HFF-Myc (cell line): ENCODE results near the gene ACAD10.
A peak's percentile ranks its signal among the peaks of the same experiment; 100 is the strongest.

Experiments used
- DNase-seq: peaks from one replicate; pipeline ENCODE4 v3.0.0-alpha.2; 2011; ENCODE audit warnings: low read depth; ENCODE audit errors: extremely low read depth
- H3K4me3 ChIP-seq: replicated peaks from 2 replicates; pipeline ENCODE4 v1.5.1; 2011; ENCODE audit warnings: low read depth, mild to moderate bottlenecking, control low read depth, low read length
- TF ChIP-seq, protein P1 (sequence below): IDR thresholded peaks from 2 replicates; pipeline ENCODE4 v1.5.1; 2012; ENCODE audit warnings: mild to moderate bottlenecking, low read depth, low read length, control low read depth; ENCODE audit errors: missing control alignments

The ACAD10 gene

GRCh38 chr12:111686574-111687105, 787 bp downstream of the ACAD10 start:
- peak overlapping the region; percentile 71 for H3K4me3 ChIP-seq
- no peak for DNase-seq
- TF ChIP-seq, protein P1, sequence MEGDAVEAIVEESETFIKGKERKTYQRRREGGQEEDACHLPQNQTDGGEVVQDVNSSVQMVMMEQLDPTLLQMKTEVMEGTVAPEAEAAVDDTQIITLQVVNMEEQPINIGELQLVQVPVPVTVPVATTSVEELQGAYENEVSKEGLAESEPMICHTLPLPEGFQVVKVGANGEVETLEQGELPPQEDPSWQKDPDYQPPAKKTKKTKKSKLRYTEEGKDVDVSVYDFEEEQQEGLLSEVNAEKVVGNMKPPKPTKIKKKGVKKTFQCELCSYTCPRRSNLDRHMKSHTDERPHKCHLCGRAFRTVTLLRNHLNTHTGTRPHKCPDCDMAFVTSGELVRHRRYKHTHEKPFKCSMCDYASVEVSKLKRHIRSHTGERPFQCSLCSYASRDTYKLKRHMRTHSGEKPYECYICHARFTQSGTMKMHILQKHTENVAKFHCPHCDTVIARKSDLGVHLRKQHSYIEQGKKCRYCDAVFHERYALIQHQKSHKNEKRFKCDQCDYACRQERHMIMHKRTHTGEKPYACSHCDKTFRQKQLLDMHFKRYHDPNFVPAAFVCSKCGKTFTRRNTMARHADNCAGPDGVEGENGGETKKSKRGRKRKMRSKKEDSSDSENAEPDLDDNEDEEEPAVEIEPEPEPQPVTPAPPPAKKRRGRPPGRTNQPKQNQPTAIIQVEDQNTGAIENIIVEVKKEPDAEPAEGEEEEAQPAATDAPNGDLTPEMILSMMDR, result no peak

DNA sequence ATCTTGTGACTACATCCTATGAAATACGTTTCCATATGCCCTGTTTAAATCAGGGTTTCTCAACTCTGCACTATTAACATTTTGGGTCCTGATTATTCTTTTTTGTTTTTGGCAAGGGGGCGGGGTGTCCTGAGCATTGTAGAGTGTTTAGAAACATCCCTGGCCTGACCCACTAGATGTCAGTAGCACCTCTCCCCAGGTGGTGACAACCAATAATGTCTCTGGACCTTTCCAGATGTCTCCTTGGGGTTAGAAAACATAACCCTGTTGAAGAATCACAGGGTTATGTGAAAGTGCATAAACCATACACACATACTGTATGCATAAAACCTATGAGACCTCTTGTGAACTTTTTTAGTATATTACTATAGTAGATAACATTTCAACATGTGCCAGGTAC, 1.4 kb downstream of the ACAD10 start:
- no peak overlapping the region; the same call in 1 of the 2 replicates for H3K4me3 ChIP-seq
- TF ChIP-seq, protein P1, result no peak
- DNase-seq, result no peak

DNA sequence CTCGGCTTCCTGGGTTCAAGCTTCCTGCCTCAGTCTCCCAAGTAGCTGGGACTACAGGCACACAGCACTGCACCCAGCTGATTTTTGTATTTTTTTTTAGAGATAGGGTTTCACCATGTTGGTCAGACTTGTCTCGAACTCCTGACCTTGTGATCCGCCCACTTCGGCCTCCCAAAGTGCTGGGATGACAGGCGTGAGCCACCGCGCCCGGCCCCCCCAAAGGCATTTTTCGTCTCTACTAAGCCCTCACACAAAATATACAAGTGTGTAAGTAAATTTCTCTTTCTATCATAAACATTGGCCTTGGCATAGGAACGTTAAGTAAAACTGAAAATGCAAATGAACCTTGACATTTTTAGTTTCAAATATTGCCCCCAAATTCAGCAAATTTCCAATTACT, 2.1 kb downstream of the ACAD10 start:
- TF ChIP-seq, protein P1, result no peak
- DNase-seq, result no peak
- no peak overlapping the region for H3K4me3 ChIP-seq

GRCh38 chr12:111691262-111691661, 5.4 kb downstream of the ACAD10 start:
- H3K4me3 ChIP-seq, result no peak overlapping the region
- no peak for DNase-seq
- TF ChIP-seq, protein P1, result no peak

DNA sequence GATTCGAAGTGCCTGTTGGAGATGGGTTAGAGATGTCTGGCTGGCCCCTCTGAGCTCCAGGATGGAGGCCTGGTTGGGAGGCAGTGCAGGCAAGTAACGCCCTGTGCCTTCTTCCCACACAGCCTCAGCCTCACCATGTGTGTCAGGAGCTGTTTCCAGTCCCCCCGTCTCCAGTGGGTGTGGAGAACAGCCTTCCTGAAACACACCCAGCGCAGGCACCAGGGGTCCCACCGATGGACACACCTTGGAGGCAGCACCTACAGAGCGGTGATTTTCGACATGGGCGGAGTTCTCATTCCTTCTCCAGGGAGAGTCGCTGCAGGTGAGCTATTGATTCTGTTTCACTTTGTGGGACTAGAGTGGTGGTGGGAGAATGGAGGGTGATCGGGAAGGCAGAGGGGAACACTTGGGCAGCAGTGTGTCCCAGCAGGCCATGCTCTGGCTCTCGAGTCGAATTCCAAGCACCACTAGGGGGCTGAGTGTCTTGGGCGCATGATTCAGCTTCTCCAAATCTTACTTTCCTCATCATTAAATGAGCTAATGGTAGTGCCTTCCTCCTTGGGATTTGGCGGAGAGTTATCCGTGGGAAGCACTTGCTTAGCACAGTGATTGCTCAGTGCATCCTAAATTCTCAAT, 6.8 kb downstream of the ACAD10 start:
- DNase-seq, result no peak
- TF ChIP-seq, protein P1, result peak; percentile 27
- no peak overlapping the region for H3K4me3 ChIP-seq

DNA sequence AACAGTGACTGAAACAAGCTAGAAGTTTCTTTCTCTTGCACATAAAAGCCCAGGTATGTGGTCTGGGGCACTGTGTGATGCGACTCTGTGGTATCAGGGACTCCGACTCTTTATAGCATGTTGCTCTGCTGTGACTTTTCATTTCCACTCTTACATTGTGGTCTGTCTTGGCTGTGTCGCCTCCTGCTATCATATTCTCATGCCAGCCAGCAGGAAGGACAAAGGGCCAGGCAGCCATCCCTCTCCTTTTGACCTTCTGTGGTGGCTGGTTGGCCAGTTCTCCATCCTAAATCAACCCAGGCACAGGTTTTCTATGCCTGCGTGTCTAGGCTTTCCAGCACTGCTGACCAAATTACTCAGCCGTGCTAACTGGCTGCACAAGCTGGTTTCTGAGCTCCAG, 8.0 kb downstream of the ACAD10 start:
- TF ChIP-seq, protein P1, result no peak
- no peak for DNase-seq
- H3K4me3 ChIP-seq, result no peak overlapping the region

DNA sequence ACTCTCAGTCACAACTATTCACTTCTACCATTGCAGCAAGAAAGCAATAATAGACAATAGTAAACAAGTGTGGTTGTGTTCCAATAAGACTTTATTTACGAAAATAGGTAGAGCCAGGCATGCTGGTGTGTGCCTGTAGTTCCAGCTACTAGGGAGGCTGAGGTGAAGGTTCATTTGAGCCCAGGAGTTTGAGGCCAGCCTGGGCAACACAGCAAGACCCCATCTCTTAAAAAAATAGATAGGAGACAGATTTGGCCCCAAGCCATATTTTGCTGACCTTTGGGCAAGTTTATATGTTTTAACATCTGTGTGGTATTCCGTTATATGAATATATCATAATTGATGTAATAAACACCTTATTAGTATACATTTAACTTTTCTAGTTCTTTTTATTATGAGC, 14.1 kb downstream of the ACAD10 start:
- TF ChIP-seq, protein P1, result no peak
- DNase-seq, result no peak
- no peak overlapping the region for H3K4me3 ChIP-seq
